Measurements from ENCODE around the gene CHRNB4.

Gene CHRNB4

DNA sequence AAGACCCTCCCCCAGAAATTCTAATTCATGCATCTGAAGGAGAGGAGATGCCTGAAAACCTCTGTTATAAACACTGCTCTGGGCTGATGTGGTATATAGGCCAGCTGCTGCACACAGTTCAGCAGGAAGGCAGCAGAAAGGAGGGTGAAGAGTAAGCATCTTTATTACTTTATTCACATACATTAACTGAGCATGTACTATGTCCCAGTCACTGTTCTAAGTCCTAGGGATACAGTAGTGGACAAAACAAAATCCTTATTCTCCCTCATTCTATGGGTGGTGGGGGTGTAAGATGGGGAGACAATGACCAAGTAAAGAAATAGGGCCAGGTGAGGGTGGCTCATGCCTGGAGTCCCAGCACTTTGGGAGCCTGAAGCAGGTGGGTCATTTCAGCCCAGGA, 17.8 kb upstream of the CHRNB4 start:
- no peak for DNase-seq (ENCODE audit: insufficient read length, low spot score)
- TF ChIP-seq POLR2A (IDR thresholded peaks at IDR 0.05; ENCODE audit: low read depth, low read length) (no peak), TAF1 (IDR thresholded peaks at IDR 0.05; ENCODE audit: low read depth, low read length) (no peak)
- FAIRE-seq: no peak

- DNase-seq (ENCODE audit: insufficient read length, low spot score) (no peak), FAIRE-seq (no peak)
- TF ChIP-seq POU2F2 (IDR thresholded peaks at IDR 0.05; ENCODE audit: low read depth, low read length): no peak
Observed at GRCh38 chr15:78654272-78654671, 13.3 kb upstream of the CHRNB4 start.

DNA sequence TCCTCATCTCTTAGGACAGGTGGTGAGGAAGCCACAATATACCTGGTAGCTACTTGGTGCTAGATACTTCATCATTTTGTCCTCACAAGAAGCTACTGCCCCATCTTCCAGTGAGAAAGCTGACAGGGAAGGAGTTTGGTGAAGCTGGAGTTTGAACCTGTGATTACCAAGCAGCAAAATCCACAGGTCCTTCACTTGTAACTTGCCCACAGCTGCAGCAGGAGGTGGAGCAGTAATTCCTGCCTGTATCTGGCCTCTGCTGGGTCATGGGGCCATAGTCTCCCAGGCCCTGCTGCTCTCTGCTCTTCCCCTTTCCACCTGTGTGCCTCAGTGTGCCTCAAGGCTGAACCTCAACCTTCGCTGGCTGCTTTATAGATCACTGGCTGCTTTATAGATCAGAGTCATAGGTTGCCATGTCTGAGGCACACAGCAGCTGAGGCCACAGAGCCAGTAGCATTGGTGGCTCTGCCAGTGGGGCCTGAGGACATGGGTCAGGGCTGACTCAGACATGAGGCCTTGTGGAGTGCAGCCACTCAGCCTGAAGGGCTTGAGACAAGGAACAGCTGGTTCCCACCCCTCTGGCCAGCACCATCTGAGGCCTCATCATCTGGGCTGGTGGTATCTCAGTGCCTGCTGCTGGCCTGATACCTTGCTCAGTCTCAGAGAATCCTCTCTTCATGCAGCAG, 11.1 kb upstream of the CHRNB4 start:
- DNase-seq (ENCODE audit: insufficient read length, low spot score): no peak
- no peak for TF ChIP-seq TAF1 (IDR thresholded peaks at IDR 0.05; ENCODE audit: low read depth, low read length)
- no peak for TF ChIP-seq SPI1 (IDR thresholded peaks at IDR 0.05; ENCODE audit: low read depth, low read length)
- no peak for TF ChIP-seq POLR2A (IDR thresholded peaks at IDR 0.05; ENCODE audit: low read depth, low read length)
- no peak for TF ChIP-seq POLR2AphosphoS5 (IDR thresholded peaks at IDR 0.05; ENCODE audit: low read depth, low read length)
- FAIRE-seq: no peak

- FAIRE-seq: no peak
- no peak for DNase-seq (ENCODE audit: insufficient read length, low spot score)
- TF ChIP-seq POLR2AphosphoS5 (IDR thresholded peaks at IDR 0.05; ENCODE audit: low read depth, low read length): no peak
- TF ChIP-seq PAX5 (IDR thresholded peaks at IDR 0.05; ENCODE audit: insufficient read depth, low read length, severe bottlenecking): no peak
- TF ChIP-seq TAF1 (IDR thresholded peaks at IDR 0.05; ENCODE audit: low read depth, low read length): no peak
- no peak for TF ChIP-seq POU2F2 (IDR thresholded peaks at IDR 0.05; ENCODE audit: low read depth, low read length)
Observed at GRCh38 chr15:78651007-78651406, 10.0 kb upstream of the CHRNB4 start.

GRCh38 chr15:78650022-78650421, 9.0 kb upstream of the CHRNB4 start:
- TF ChIP-seq TAF1 (IDR thresholded peaks at IDR 0.05; ENCODE audit: low read depth, low read length) (no peak), POU2F2 (IDR thresholded peaks at IDR 0.05; ENCODE audit: low read depth, low read length) (no peak), POLR2AphosphoS5 (IDR thresholded peaks at IDR 0.05; ENCODE audit: low read depth, low read length) (no peak), PAX5 (IDR thresholded peaks at IDR 0.05; ENCODE audit: insufficient read depth, low read length, severe bottlenecking) (no peak), POLR2A (IDR thresholded peaks at IDR 0.05; ENCODE audit: low read depth, low read length) (no peak), SPI1 (IDR thresholded peaks at IDR 0.05; ENCODE audit: low read depth, low read length) (no peak)
- DNase-seq (ENCODE audit: insufficient read length, low spot score) (no peak), FAIRE-seq (no peak)

GRCh38 chr15:78645009-78645408, 4.0 kb upstream of the CHRNB4 start:
- FAIRE-seq (no peak), DNase-seq (ENCODE audit: insufficient read length, low spot score) (no peak)
- TF ChIP-seq TAF1 (IDR thresholded peaks at IDR 0.05; ENCODE audit: low read depth, low read length) (no peak), POLR2AphosphoS5 (IDR thresholded peaks at IDR 0.05; ENCODE audit: low read depth, low read length) (no peak), POU2F2 (IDR thresholded peaks at IDR 0.05; ENCODE audit: low read depth, low read length) (no peak), SPI1 (IDR thresholded peaks at IDR 0.05; ENCODE audit: low read depth, low read length) (no peak), POLR2A (IDR thresholded peaks at IDR 0.05; ENCODE audit: low read depth, low read length) (no peak), PAX5 (IDR thresholded peaks at IDR 0.05; ENCODE audit: insufficient read depth, low read length, severe bottlenecking) (no peak)

DNA sequence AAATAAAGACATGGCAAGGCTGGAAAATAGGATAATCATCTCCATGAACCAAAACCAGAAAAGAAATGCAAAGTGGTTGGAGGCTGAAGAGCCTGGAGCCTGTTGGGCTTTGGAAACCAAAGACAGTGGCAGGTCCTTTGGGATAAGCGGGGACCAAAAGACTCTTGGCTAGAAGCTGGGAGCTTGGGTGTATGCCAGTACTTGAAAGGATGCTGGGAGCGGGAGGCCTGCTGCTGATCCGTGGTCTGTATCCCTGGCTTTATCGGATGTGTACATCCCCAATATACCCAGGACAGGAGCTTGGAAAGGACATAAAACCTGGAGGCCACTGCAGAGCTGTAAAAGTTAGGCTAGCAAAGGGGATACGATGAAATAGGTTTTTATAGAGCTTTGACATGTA, 1.3 kb upstream of the CHRNB4 start:
- FAIRE-seq (no peak), DNase-seq (ENCODE audit: insufficient read length, low spot score) (no peak)
- no peak for TF ChIP-seq SPI1 (IDR thresholded peaks at IDR 0.05; ENCODE audit: low read depth, low read length)
- no peak for TF ChIP-seq POLR2A (IDR thresholded peaks at IDR 0.05; ENCODE audit: low read depth, low read length)
- no peak for TF ChIP-seq TAF1 (IDR thresholded peaks at IDR 0.05; ENCODE audit: low read depth, low read length)
- TF ChIP-seq POLR2AphosphoS5 (IDR thresholded peaks at IDR 0.05; ENCODE audit: low read depth, low read length): no peak
- no peak for TF ChIP-seq POU2F2 (IDR thresholded peaks at IDR 0.05; ENCODE audit: low read depth, low read length)
- TF ChIP-seq PAX5 (IDR thresholded peaks at IDR 0.05; ENCODE audit: insufficient read depth, low read length, severe bottlenecking): no peak

GRCh38 chr15:78641749-78642275, 802 bp upstream of the CHRNB4 start:
- no peak for DNase-seq (ENCODE audit: insufficient read length, low spot score)

GRCh38 chr15:78640527-78641101, 396 bp downstream of the CHRNB4 start:
- no peak for DNase-seq (ENCODE audit: insufficient read length, low spot score)
- no peak for TF ChIP-seq POLR2A (IDR thresholded peaks at IDR 0.05; ENCODE audit: low read depth, low read length)
- no peak for TF ChIP-seq TAF1 (IDR thresholded peaks at IDR 0.05; ENCODE audit: low read depth, low read length)
- TF ChIP-seq PAX5 (IDR thresholded peaks at IDR 0.05; ENCODE audit: insufficient read depth, low read length, severe bottlenecking): no peak
- TF ChIP-seq POLR2AphosphoS5 (IDR thresholded peaks at IDR 0.05; ENCODE audit: low read depth, low read length): no peak
- TF ChIP-seq POU2F2 (IDR thresholded peaks at IDR 0.05; ENCODE audit: low read depth, low read length): no peak
- TF ChIP-seq SPI1 (IDR thresholded peaks at IDR 0.05; ENCODE audit: low read depth, low read length): no peak
- no peak for FAIRE-seq

More at GRCh38 chr15:78641749-78642275, 802 bp upstream of the CHRNB4 start:
- no peak for FAIRE-seq
- TF ChIP-seq POLR2A (IDR thresholded peaks at IDR 0.05; ENCODE audit: low read depth, low read length) (no peak), POU2F2 (IDR thresholded peaks at IDR 0.05; ENCODE audit: low read depth, low read length) (no peak), TAF1 (IDR thresholded peaks at IDR 0.05; ENCODE audit: low read depth, low read length) (no peak), POLR2AphosphoS5 (IDR thresholded peaks at IDR 0.05; ENCODE audit: low read depth, low read length) (no peak), SPI1 (IDR thresholded peaks at IDR 0.05; ENCODE audit: low read depth, low read length) (no peak), PAX5 (IDR thresholded peaks at IDR 0.05; ENCODE audit: insufficient read depth, low read length, severe bottlenecking) (no peak)

DNA sequence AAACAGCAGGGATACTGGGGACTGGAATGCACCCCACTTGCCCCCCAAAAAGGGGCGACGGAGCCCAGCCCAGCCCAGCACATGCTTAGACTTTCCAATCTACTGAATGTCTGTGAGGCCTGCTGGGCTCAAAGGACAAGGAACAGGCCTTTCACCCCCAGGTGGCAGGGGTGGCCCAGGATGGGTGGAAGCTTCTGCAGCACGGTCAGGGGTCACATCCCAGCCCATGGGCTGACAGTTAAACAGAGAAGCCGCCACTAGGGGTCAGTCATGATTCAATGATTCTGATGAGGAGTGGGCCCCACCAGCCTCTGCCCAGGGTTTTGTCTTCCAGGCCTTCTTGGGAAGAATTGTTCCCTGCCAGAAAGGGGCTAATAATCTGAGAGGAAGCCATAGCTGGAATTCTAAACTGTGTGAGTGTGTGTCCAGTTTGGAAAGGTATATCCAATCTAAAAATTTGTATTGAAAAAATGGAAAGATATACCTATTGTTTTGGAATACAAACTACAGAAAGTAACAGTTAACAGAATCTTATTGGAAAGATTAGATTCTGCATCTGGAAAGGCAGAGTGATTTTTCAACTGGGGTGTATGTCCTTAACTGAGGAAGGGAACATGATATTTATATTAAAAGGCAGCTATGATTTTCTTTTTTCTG, 2.2 kb downstream of the CHRNB4 start:
- no peak for TF ChIP-seq TAF1 (IDR thresholded peaks at IDR 0.05; ENCODE audit: low read depth, low read length)
- no peak for TF ChIP-seq PAX5 (IDR thresholded peaks at IDR 0.05; ENCODE audit: insufficient read depth, low read length, severe bottlenecking)
- no peak for TF ChIP-seq POLR2A (IDR thresholded peaks at IDR 0.05; ENCODE audit: low read depth, low read length)
- no peak for TF ChIP-seq SPI1 (IDR thresholded peaks at IDR 0.05; ENCODE audit: low read depth, low read length)
- TF ChIP-seq POLR2AphosphoS5 (IDR thresholded peaks at IDR 0.05; ENCODE audit: low read depth, low read length): no peak
- TF ChIP-seq POU2F2 (IDR thresholded peaks at IDR 0.05; ENCODE audit: low read depth, low read length): no peak
- DNase-seq (ENCODE audit: insufficient read length, low spot score) (peak; percentile 77), FAIRE-seq (no peak)
